HEK293 (cell line): ENCODE measurements around the gene RBM15B.

ENCODE experiments used
- CTCF ChIA-PET: fragments of 350-600 bp; formaldehyde crosslinking; extraction: SDS; loops from one replicate; lab custom pipeline; 2021; ENCODE audit warnings: antibody characterized with exemption; lab: Yijun Ruan, JAX
- POLR2A ChIA-PET: fragments of 300-600 bp; formaldehyde crosslinking; extraction: SDS; loops from one replicate; lab custom pipeline; 2020; ENCODE audit warnings: antibody characterized with exemption, inconsistent platforms; lab: Yijun Ruan, JAX
- H3K27ac ChIP-seq: fragments of 200-500 bp; sonication (Bioruptor generic); 2 replicates; pipeline ENCODE4 v1.5.1; 2014; ENCODE audit warnings: low read depth, low read length, control low read depth, inconsistent platforms; ENCODE audit errors: extremely low read depth
- H3K36me3 ChIP-seq, 2 experiments: fragments of 200-500 bp in 1 of 2; sonication (Bioruptor generic) in 1 of 2; 1 replicate in 1 of 2; 2 replicates in 1 of 2; pipeline ENCODE4 v1.5.1; 2014 to 2017; ENCODE audit warnings: inconsistent platforms in 2 of 2, low read length in 2 of 2; ENCODE audit not compliant: control insufficient read depth in 2 of 2, insufficient read depth in 1 of 2
- H3K4me1 ChIP-seq: fragments of 200-500 bp; sonication (Bioruptor generic); 2 replicates; pipeline ENCODE4 v1.5.1; 2014; ENCODE audit warnings: mild to moderate bottlenecking, low read length, inconsistent platforms; ENCODE audit not compliant: control insufficient read depth, insufficient read depth
- H3K4me3 ChIP-seq: 2 replicates; pipeline ENCODE4 v1.5.1; 2011; ENCODE audit warnings: low read depth, mild to moderate bottlenecking, control low read depth, low read length, moderate library complexity
- H3K9me3 ChIP-seq: fragments of 200-500 bp; sonication (Bioruptor generic); 2 replicates; pipeline ENCODE4 v1.5.1; 2014; ENCODE audit warnings: low read depth, low read length, inconsistent platforms; ENCODE audit not compliant: control insufficient read depth, insufficient read depth
- ATF2 ChIP-seq: fragments of 450-650 bp; formaldehyde crosslinking; IDR thresholded peaks from 2 replicates; pipeline ENCODE4 v1.5.1; 2016; ENCODE audit warnings: missing biosample characterization, missing genetic modification characterization, low read depth
- KLF9 ChIP-seq: fragments of 450-650 bp; formaldehyde crosslinking; IDR thresholded peaks from 2 replicates; pipeline ENCODE4 v1.5.1; 2016; ENCODE audit warnings: missing biosample characterization, missing genetic modification characterization, low read depth
- SCRT2 ChIP-seq: fragments of 450-650 bp; formaldehyde crosslinking; IDR thresholded peaks from 2 replicates; pipeline ENCODE4 v1.5.1; 2016; ENCODE audit warnings: missing biosample characterization, missing genetic modification characterization
- ZBTB49 ChIP-seq: fragments of 450-650 bp; formaldehyde crosslinking; IDR thresholded peaks from 2 replicates; pipeline ENCODE4 v1.5.1; 2016; ENCODE audit warnings: missing biosample characterization, missing genetic modification characterization, low read depth
- ZNF133 ChIP-seq: fragments of 450-650 bp; formaldehyde crosslinking; IDR thresholded peaks from 2 replicates; pipeline ENCODE4 v1.5.1; 2016; ENCODE audit warnings: missing biosample characterization, missing genetic modification characterization
- ZNF324 ChIP-seq: fragments of 450-650 bp; formaldehyde crosslinking; IDR thresholded peaks from 2 replicates; pipeline ENCODE4 v1.5.1; 2016; ENCODE audit warnings: missing biosample characterization, missing genetic modification characterization
- ZNF391 ChIP-seq: fragments of 450-650 bp; formaldehyde crosslinking; IDR thresholded peaks from 2 replicates; pipeline ENCODE4 v1.5.1; 2016; ENCODE audit warnings: low read depth, missing biosample characterization, missing genetic modification characterization, borderline replicate concordance
- ZNF626 ChIP-seq: fragments of 450-650 bp; sonication (Bioruptor Pico); formaldehyde crosslinking; IDR thresholded peaks from 2 replicates; pipeline ENCODE4 v1.5.1; 2018; ENCODE audit warnings: missing biosample characterization, missing genetic modification characterization, inconsistent platforms
- ZNF654 ChIP-seq: fragments of 450-650 bp; formaldehyde crosslinking; IDR thresholded peaks from 2 replicates; pipeline ENCODE4 v1.5.1; 2016; ENCODE audit warnings: low read depth, missing biosample characterization, missing genetic modification characterization
- ZNF660 ChIP-seq: fragments of 450-650 bp; IDR thresholded peaks from 2 replicates; pipeline ENCODE4 v1.5.1; 2018; ENCODE audit warnings: missing biosample characterization, mild to moderate bottlenecking, missing genetic modification characterization

RBM15B gene

GRCh38 chr3:51434746-51435327 is 43.8 kb downstream of the RBM15B start:
- Histone ChIP-seq H3K9me3 (no peaks in the 10 kb centered on the region), H3K4me3 (no peak overlapping the region), H3K4me1 (no peaks in the 10 kb centered on the region), H3K27ac (no peak overlapping the region), H3K36me3 (peaks cover 11 to 26% of the 10 kb centered on the region in 2 experiments; a peak in 2 of 3 replicates)
- ChIA-PET CTCF (interaction anchor here (0.6 to 2.2 kb wide), 17 partner anchors 9 to 819 kb away, joined by 3 to 12 read pairs (median 6); no protein-coding TSS in a partner anchor), POLR2A (no interaction called here)
- TF ChIP-seq ZNF654 (tag by site-specific recombination) (peak; percentile 39), ZBTB49 (no peak), ZNF324 (tag by site-specific recombination) (no peak), ZNF626 (tag by site-specific recombination) (no peak), ZNF660 (tag by site-specific recombination) (0 out of 2 replicates have a peak, but pooled peaks have one; percentile 10)

- H3K4me1 ChIP-seq, result no peaks in the 10 kb centered on the region
- CTCF ChIA-PET, result interaction anchor here (0.7 kb wide), 1 partner anchor 244 kb away, joined by 3 read pairs; no protein-coding TSS in a partner anchor
These were observed 46.0 kb downstream of the RBM15B start for GRCh38 chr3:51436998-51437639.

GRCh38 chr3:51441282-51442030 is 50.4 kb downstream of the RBM15B start:
- peak; percentile 90 for TF ChIP-seq ZNF133
- no peak for TF ChIP-seq ZNF391
- POLR2A ChIA-PET, result no interaction called here
- Histone ChIP-seq H3K4me1 (no peaks in the 10 kb centered on the region), H3K4me3 (no peak overlapping the region), H3K36me3 (peaks cover 16 to 35% of the 10 kb centered on the region in 2 experiments), H3K9me3 (no peaks in the 10 kb centered on the region), H3K27ac (no peak overlapping the region)
- CTCF ChIA-PET, result no interaction called here

More at GRCh38 chr3:51436998-51437639, 46.0 kb downstream of the RBM15B start:
- POLR2A ChIA-PET, result no interaction called here
- H3K27ac ChIP-seq, result no peak overlapping the region
- H3K9me3 ChIP-seq, result no peaks in the 10 kb centered on the region
- TF ChIP-seq ATF2 (0 out of 2 replicates have a peak, but pooled peaks have one; percentile 14), KLF9 (tag by site-specific recombination) (no peak), SCRT2 (peak; percentile 34; the same call in 1 of the 2 replicates)
- H3K4me3 ChIP-seq, result no peak overlapping the region
- H3K36me3 ChIP-seq, result peaks cover 16 to 34% of the 10 kb centered on the region in 2 experiments
